HFFc6 (cell line): Measurements from ENCODE around the gene SEMA6C. TPM values are rescaled to one million over a fixed set of nuclear protein-coding genes. Genes with fewer than 3 reads are reported as not detected.

Experiments used
- DNase-seq: peaks from one replicate; pipeline ENCODE4 v3.0.0-alpha.2; 2018
- H3K27ac Mint-ChIP-seq: 2 replicates; pipeline ENCODE4 v1.8.0; 2020; ENCODE audit warnings: mild to moderate bottlenecking, mixed read lengths
- H3K27me3 Mint-ChIP-seq: 2 replicates; pipeline ENCODE4 v1.8.0; 2021; ENCODE audit warnings: mild to moderate bottlenecking, moderate library complexity, mixed read lengths; ENCODE audit not compliant: insufficient read depth
- H3K36me3 Mint-ChIP-seq: 2 replicates; pipeline ENCODE4 v1.8.0; 2021; ENCODE audit warnings: low read depth, mixed read lengths
- H3K4me1 Mint-ChIP-seq: 2 replicates; pipeline ENCODE4 v1.8.0; 2020; ENCODE audit warnings: low read depth, mixed read lengths
- H3K4me3 Mint-ChIP-seq: 2 replicates; pipeline ENCODE4 v1.8.0; 2020; ENCODE audit warnings: mild to moderate bottlenecking, moderate library complexity, mixed read lengths
- H3K9me3 Mint-ChIP-seq: 2 replicates; pipeline ENCODE4 v1.8.0; 2020; ENCODE audit warnings: mild to moderate bottlenecking, mixed read lengths
- total RNA-seq, 6 experiments: library from RNA; stranded (reverse); fragmentation: NEBNext Ultra II Directional; extraction: Animal tissue kit (Norgen Biotek cat#: 25700); gene quantifications; 2 replicates in 1 of 6; 3 replicates in 5 of 6; pipeline ENCODE4 v1.2.3, GENCODE V29; 2021
- TF ChIP-seq, protein P1 (sequence below): fragments of 200-600 bp; sonication (generic); IDR thresholded peaks from 2 replicates; pipeline ENCODE4 v1.5.0; 2021; ENCODE audit warnings: antibody characterized with exemption, mild to moderate bottlenecking

SEMA6C gene
- total RNA-seq, 6 experiments from 2014 or later, result 0.94 to 1.5 (median 1.4) TPM

DNA sequence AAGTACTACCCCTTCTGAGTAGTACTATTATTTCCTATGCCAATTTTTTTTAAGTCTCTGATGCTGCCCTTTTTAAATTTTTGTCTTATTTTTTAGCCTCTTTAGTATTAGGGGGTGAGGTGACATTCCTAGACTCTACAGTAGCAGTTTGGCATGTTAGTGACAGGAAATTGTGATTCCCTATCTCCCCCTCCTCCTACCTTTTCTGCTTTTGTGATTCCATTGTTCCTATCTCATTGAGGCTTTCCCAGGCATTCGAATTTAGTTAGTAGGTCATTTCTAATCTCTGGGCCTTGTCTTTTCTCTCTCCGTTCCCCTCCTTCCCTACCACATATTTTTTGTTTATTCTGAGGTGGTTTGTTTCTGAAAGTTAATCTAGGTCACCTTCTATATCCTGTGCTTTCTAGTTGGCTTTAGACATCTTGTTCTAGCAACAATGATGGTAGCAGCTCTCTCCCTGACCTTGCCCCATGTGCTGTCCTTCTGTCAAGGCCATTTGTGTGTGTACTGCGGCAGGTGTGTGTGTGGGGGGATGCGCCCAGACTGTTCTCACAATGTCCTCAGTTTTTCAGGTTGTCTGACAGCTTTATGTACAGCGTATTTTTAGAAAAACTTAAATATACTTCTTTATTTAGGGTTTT is 21.5 kb downstream of the SEMA6C start:
- Mint-ChIP-seq H3K27me3 (no peaks in the 10 kb centered on the region), H3K4me3 (no peak overlapping the region), H3K27ac (no peak overlapping the region), H3K9me3 (no peaks in the 10 kb centered on the region), H3K36me3 (peaks cover 5% of the 10 kb centered on the region; the same call in 1 of the 2 replicates), H3K4me1 (no peaks in the 10 kb centered on the region)
- TF ChIP-seq, protein P1, sequence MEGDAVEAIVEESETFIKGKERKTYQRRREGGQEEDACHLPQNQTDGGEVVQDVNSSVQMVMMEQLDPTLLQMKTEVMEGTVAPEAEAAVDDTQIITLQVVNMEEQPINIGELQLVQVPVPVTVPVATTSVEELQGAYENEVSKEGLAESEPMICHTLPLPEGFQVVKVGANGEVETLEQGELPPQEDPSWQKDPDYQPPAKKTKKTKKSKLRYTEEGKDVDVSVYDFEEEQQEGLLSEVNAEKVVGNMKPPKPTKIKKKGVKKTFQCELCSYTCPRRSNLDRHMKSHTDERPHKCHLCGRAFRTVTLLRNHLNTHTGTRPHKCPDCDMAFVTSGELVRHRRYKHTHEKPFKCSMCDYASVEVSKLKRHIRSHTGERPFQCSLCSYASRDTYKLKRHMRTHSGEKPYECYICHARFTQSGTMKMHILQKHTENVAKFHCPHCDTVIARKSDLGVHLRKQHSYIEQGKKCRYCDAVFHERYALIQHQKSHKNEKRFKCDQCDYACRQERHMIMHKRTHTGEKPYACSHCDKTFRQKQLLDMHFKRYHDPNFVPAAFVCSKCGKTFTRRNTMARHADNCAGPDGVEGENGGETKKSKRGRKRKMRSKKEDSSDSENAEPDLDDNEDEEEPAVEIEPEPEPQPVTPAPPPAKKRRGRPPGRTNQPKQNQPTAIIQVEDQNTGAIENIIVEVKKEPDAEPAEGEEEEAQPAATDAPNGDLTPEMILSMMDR, result no peak
- no peak for DNase-seq

DNA sequence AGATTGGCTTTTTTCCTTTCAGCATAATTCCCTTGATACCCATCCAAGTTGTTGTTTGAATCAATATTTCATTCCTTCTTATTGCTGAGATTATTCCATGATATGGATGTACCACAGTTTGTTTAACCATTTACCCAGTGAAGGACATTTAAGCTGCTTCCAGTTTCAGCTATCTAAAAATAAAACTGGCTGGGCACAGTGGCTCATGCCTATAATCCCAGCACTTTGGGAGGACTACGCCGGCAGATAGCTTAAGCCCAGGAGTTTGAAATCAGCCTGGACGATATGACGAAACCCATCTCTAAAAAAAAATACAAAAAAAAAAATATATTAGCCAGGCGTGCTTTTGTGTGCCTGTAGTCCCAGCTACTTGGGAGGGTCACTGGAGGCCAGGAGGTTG is 32.6 kb downstream of the SEMA6C start:
- H3K9me3 Mint-ChIP-seq, result no peaks in the 10 kb centered on the region
- H3K27ac Mint-ChIP-seq, result no peak overlapping the region
- no peak for DNase-seq
- no peak overlapping the region for H3K4me3 Mint-ChIP-seq
- TF ChIP-seq, protein P1, result no peak
- no peaks in the 10 kb centered on the region for H3K4me1 Mint-ChIP-seq
- H3K36me3 Mint-ChIP-seq, result no peaks in the 10 kb centered on the region
- H3K27me3 Mint-ChIP-seq, result no peaks in the 10 kb centered on the region

DNA sequence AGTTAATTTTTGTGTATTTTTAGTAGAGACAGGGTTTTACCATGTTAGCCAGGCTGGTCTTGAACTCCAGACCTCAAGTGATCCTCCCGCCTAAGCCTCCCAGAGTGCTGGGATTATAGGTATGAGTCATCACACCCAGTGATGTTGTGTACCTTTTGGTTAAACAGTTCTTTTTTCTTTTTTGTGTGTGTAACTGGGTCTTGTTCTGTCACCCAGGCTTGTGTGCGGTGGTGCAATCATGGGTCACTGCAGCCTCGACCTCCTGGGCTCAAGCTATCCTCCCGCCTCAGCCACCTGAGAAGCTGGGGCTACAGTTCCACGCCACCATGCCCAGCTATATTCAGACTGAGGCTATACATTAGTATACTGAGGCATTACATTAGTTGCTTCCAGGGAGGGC is 38.1 kb downstream of the SEMA6C start:
- Mint-ChIP-seq H3K4me3 (no peak overlapping the region), H3K9me3 (no peaks in the 10 kb centered on the region), H3K4me1 (peaks cover 16% of the 10 kb centered on the region), H3K27me3 (no peaks in the 10 kb centered on the region), H3K36me3 (peaks cover 8% of the 10 kb centered on the region), H3K27ac (no peak overlapping the region)
- no peak for DNase-seq
- TF ChIP-seq, protein P1, result no peak

GRCh38 chr1:151106894-151107293 is 39.5 kb downstream of the SEMA6C start:
- Mint-ChIP-seq H3K4me1 (peaks cover 16% of the 10 kb centered on the region), H3K27ac (peak overlapping the region; percentile 73), H3K4me3 (peak overlapping the region; percentile 35; the same call in 1 of the 2 replicates), H3K27me3 (no peaks in the 10 kb centered on the region), H3K9me3 (no peaks in the 10 kb centered on the region), H3K36me3 (peaks cover 8% of the 10 kb centered on the region)
- peak; percentile 45 for DNase-seq
- TF ChIP-seq, protein P1, result no peak

DNA sequence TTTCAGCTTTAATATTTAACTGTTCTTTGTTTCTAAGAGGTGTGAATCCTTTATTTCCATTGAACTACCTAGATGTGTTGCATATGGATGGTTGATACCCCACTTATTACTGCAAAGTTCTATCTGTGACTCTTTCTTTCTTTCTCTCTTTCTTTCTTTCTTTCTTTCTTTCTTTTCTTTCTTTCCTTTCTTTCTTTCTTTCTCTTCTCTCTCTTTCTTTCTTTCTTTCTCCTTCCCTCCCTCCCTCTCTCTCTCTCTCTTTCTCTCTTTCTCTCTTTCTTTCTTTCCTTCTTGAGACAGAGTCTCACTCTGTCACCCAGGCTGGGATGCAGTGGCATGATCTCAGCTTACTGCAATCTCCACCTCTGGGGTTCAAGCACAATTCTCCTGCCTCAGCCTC is 41.8 kb downstream of the SEMA6C start:
- TF ChIP-seq, protein P1, result no peak
- Mint-ChIP-seq H3K36me3 (peaks cover 8% of the 10 kb centered on the region), H3K27me3 (no peaks in the 10 kb centered on the region), H3K9me3 (no peaks in the 10 kb centered on the region), H3K4me3 (no peak overlapping the region), H3K4me1 (peaks cover 16% of the 10 kb centered on the region), H3K27ac (no peak overlapping the region)
- DNase-seq, result no peak
